Activated CD8-positive, alpha-beta T cell treated with anti-CD3 and anti-CD28 coated beads for 36 hours (primary cell): ENCODE measurements around the gene MFSD2A. TPM values are rescaled to one million over a fixed set of nuclear protein-coding genes. Genes with fewer than 3 reads are reported as not detected.

Source experiments
- ATAC-seq: fragments of 200-7000 bp; cut with Tn5 transposase; one replicate; pipeline ENCODE4 v1.10.0; 2021; ENCODE audit warnings: mild to moderate bottlenecking, moderate library complexity
- CTCF ChIA-PET: fragments of 350-600 bp; sonication (Branson Sonifier 250); formaldehyde crosslinking; loops from one replicate; lab custom pipeline; 2021; ENCODE audit warnings: antibody characterized with exemption; lab: Charles Lee
- POLR2A ChIA-PET: fragments of 350-600 bp; sonication (Branson Sonifier 250); formaldehyde crosslinking; loops from one replicate; lab custom pipeline; 2021; ENCODE audit warnings: antibody characterized with exemption; lab: Charles Lee
- DNase-seq: peaks from one replicate; pipeline ENCODE4 v3.0.0-alpha.2; 2020
- H3K27ac Mint-ChIP-seq: one replicate; pipeline ENCODE4 v1.8.0; 2021; ENCODE audit warnings: mild to moderate bottlenecking, mixed read lengths
- H3K27me3 Mint-ChIP-seq: one replicate; pipeline ENCODE4 v1.8.0; 2021; ENCODE audit warnings: mixed read lengths
- H3K36me3 Mint-ChIP-seq: one replicate; pipeline ENCODE4 v1.8.0; 2021; ENCODE audit warnings: low read depth, mixed read lengths
- H3K4me1 Mint-ChIP-seq: one replicate; pipeline ENCODE4 v1.8.0; 2021; ENCODE audit warnings: low read depth, mixed read lengths
- H3K4me3 Mint-ChIP-seq: one replicate; pipeline ENCODE4 v1.8.0; 2021; ENCODE audit warnings: mild to moderate bottlenecking, moderate library complexity, mixed read lengths
- H3K9me3 Mint-ChIP-seq: one replicate; pipeline ENCODE4 v1.8.0; 2021; ENCODE audit warnings: mixed read lengths
- intact Hi-C: fragments of 100-400 bp; cut with micrococcal nuclease; formaldehyde crosslinking; loops from one replicate; pipeline ENCODE4 v1.10.0; 2022
- total RNA-seq, 2 experiments: library from RNA; stranded (reverse); gene quantifications; one replicate each; pipeline ENCODE4 v1.2.3, GENCODE V29; 2021
- TF ChIP-seq, protein P1 (sequence below): fragments of 200-600 bp; IDR thresholded peaks from one replicate; pipeline ENCODE4 v1.8.0; 2022; ENCODE audit warnings: antibody characterized with exemption, mild to moderate bottlenecking

Gene MFSD2A
- total RNA-seq, 2 experiments from 2014 or later, result 15.0 to 19.3 TPM

DNA sequence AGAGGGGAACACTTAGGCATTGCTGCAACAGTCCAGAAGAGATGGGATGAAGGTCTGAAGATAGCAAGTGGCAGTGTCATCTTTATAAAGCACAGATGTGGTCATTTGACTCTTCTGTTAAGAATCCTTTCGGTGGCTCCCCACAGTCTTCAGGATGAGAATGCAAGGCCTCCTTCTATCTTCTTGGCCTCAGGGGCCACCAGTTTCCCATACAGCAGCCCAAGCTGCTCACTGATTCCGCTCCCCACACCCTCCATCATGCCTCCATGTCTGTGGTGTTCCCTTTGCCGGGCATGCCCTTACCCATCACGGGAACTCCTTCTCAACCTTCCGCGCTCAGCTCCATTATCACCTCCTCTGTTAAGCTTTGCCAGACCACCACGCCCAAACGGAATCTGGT is 16.1 kb upstream of the MFSD2A start:
- TF ChIP-seq, protein P1, sequence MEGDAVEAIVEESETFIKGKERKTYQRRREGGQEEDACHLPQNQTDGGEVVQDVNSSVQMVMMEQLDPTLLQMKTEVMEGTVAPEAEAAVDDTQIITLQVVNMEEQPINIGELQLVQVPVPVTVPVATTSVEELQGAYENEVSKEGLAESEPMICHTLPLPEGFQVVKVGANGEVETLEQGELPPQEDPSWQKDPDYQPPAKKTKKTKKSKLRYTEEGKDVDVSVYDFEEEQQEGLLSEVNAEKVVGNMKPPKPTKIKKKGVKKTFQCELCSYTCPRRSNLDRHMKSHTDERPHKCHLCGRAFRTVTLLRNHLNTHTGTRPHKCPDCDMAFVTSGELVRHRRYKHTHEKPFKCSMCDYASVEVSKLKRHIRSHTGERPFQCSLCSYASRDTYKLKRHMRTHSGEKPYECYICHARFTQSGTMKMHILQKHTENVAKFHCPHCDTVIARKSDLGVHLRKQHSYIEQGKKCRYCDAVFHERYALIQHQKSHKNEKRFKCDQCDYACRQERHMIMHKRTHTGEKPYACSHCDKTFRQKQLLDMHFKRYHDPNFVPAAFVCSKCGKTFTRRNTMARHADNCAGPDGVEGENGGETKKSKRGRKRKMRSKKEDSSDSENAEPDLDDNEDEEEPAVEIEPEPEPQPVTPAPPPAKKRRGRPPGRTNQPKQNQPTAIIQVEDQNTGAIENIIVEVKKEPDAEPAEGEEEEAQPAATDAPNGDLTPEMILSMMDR, result no peak
- no peaks in the 10 kb centered on the region for H3K9me3 Mint-ChIP-seq
- no peak overlapping the region for H3K4me3 Mint-ChIP-seq
- DNase-seq, result no peak
- H3K27me3 Mint-ChIP-seq, result peaks cover 1% of the 10 kb centered on the region
- H3K27ac Mint-ChIP-seq, result no peak overlapping the region
- CTCF ChIA-PET, result no interaction called here
- POLR2A ChIA-PET, result no interaction called here
- intact Hi-C loops, result no loop called here
- no peaks in the 10 kb centered on the region for H3K36me3 Mint-ChIP-seq
- no peak for ATAC-seq
- H3K4me1 Mint-ChIP-seq, result no peaks in the 10 kb centered on the region

DNA sequence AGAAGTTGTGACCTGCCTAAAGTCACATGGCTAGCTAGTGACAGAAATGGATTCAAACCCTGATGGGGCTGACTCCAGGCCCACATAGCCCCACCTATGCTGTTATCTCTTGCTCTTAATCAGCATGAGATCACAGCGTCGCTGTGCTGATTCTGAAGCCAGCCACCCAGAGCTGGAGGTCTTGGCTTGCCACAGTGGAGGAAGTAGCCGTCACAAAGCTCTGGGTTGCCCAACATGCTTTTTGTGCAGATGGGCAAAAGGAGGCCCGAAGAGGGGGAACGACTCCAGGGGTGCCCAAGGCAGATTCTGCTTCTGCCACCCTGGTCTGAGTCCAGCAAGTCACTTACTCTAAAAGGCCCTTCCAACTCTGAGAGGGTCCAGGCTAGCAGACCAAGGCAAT is 14.7 kb upstream of the MFSD2A start:
- TF ChIP-seq, protein P1, result no peak
- peaks cover 4% of the 10 kb centered on the region for H3K4me1 Mint-ChIP-seq
- H3K27ac Mint-ChIP-seq, result no peak overlapping the region
- intact Hi-C loops, result no loop called here
- ChIA-PET POLR2A (interaction anchor here (0.7 kb wide), 1 partner anchor 20 kb away, joined by 3 read pairs; no protein-coding TSS in a partner anchor), CTCF (interaction anchor here (1.4 kb wide), 1 partner anchor 20 kb away, joined by 3 read pairs; no protein-coding TSS in a partner anchor)
- ATAC-seq, result no peak
- no peaks in the 10 kb centered on the region for H3K9me3 Mint-ChIP-seq
- peaks cover 1% of the 10 kb centered on the region for H3K27me3 Mint-ChIP-seq
- no peak overlapping the region for H3K4me3 Mint-ChIP-seq
- H3K36me3 Mint-ChIP-seq, result no peaks in the 10 kb centered on the region
- DNase-seq, result no peak

DNA sequence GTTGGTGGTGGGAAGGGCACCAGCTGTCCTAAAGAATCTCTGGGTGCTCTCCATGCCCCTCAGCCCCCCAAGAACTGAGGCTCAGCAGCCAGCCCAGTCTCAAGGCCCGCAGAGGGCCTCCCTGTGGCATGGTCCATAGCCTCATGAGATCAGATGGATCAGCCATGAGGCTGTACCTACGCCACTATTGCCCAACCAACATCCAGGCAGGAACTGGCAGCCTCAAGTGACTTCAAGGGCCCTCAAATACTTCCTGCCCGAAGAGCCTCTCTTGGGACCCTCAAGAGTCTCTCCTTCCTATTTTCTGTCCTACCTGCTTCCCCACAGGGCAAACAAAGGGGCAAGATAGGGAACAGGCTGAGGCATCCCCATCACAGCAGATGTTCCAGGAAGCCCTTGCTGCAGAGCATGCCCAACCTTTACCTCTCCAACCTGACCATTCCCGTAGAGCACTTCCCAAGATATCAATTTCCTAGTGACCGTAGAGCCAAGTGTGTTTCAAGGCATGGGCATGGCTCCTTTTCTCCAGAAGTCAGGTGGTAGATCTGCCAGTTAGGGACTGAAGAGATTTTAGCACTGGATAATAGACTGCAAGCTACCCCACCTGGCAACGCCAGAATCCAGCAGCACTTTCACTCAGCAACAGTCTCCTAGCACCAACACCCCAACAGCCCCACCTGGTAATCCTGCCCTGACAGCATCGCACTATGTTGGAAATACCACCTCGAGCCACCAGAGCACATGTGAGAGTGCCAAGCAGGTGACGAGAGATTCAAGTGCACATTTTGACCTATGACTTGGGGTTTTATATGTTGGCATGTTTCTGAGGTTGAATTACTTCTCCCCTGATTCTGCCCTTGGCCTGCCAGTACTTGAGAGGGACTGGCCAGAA is 13.7 kb upstream of the MFSD2A start:
- POLR2A ChIA-PET, result interaction anchor here (1.0 kb wide), 1 partner anchor 14 kb away, joined by 4 read pairs; no protein-coding TSS in a partner anchor
- H3K4me1 Mint-ChIP-seq, result peaks cover 6% of the 10 kb centered on the region
- no peak overlapping the region for H3K27ac Mint-ChIP-seq
- ATAC-seq (no peak), DNase-seq (no peak)
- H3K4me3 Mint-ChIP-seq, result no peak overlapping the region
- CTCF ChIA-PET, result interaction anchor here (1.4 to 2.6 kb wide), 2 partner anchors 21 to 22 kb away, joined by 3 to 9 read pairs; no protein-coding TSS in a partner anchor
- intact Hi-C loops, result no loop called here
- TF ChIP-seq, protein P1, result no peak
- no peaks in the 10 kb centered on the region for H3K9me3 Mint-ChIP-seq
- H3K27me3 Mint-ChIP-seq, result peaks cover 1% of the 10 kb centered on the region
- H3K36me3 Mint-ChIP-seq, result no peaks in the 10 kb centered on the region

DNA sequence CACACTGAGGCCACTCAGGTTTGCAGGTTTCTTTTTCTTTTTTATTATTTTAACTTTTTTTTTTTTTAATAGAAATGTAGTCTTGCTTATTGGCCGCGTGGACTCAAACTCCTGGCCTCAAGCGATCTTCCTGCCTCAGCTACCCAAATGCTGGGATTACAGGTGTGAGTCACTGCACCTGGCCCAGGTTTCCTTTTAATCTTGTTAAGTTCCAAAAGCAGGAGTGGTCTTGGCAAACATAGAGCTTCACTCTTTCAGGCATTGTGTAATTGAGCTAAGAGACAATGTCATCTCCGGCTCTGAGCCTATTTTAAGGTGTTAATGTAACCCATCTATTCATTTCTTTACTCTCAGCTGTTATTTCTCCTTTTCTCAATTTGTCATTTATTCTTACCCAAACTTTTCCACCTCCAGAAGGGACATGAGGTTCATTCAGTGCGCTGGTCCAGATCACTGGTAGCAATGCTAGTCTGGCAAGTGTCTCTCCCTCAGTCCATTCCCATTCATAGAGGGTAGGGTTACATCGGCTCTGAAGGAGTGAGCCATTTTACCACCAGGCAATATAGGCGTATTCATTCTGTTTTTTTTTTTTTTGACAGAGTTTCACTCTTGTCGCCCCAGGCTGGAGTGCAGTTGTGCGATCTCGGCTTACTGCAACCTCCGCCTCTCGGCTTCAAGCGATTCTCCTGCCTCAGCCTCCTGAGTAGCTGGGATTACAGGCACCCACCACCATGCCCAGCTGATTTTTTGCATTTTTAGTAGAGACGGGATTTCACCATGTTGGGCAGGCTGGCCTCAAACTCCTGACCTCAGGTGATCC is 11.3 kb upstream of the MFSD2A start:
- no peaks in the 10 kb centered on the region for H3K36me3 Mint-ChIP-seq
- peaks cover 3% of the 10 kb centered on the region for H3K27me3 Mint-ChIP-seq
- no peak for ATAC-seq
- DNase-seq, result no peak
- H3K4me1 Mint-ChIP-seq, result peaks cover 6% of the 10 kb centered on the region
- intact Hi-C loops, result no loop called here
- TF ChIP-seq, protein P1, result no peak
- POLR2A ChIA-PET, result no interaction called here
- CTCF ChIA-PET, result interaction anchor here (1.0 to 2.6 kb wide), 4 partner anchors 19 to 242 kb away, joined by 3 to 9 read pairs (median 3); no protein-coding TSS in a partner anchor
- no peak overlapping the region for H3K27ac Mint-ChIP-seq
- no peaks in the 10 kb centered on the region for H3K9me3 Mint-ChIP-seq
- H3K4me3 Mint-ChIP-seq, result no peak overlapping the region
